Neural cell (in vitro differentiated cells): ENCODE measurements around the gene PLD5. TPM values are rescaled to one million over a fixed set of nuclear protein-coding genes. Genes with fewer than 3 reads are reported as not detected.

Experiments used
- H2AFZ ChIP-seq: fragments of 200-600, 300-800 bp; sonication (generic), shearing (Covaris generic); 2 replicates; pipeline ENCODE4 v1.6.0; 2014; ENCODE audit warnings: low read depth, mild to moderate bottlenecking, antibody characterized with exemption, low read length, moderate library complexity
- H3F3A ChIP-seq: fragments of 200-600 bp; shearing (Covaris generic); 2 replicates; pipeline ENCODE4 v1.6.1; 2016; ENCODE audit warnings: mild to moderate bottlenecking, moderate library complexity, mixed read lengths, antibody characterized with exemption, low read length; ENCODE audit not compliant: insufficient read depth, poor library complexity, severe bottlenecking
- H3K27ac ChIP-seq: fragments of 200-600, 300-800 bp; sonication (generic), shearing (Covaris generic); 2 replicates; pipeline ENCODE4 v1.5.1; 2014; ENCODE audit warnings: mild to moderate bottlenecking, low read length, moderate library complexity
- H3K27me3 ChIP-seq: fragments of 300-800, 200-600 bp; sonication (generic), shearing (Covaris generic); 2 replicates; pipeline ENCODE4 v1.6.0; 2014; ENCODE audit warnings: mild to moderate bottlenecking, low read depth, low read length, moderate library complexity; ENCODE audit not compliant: insufficient read depth
- H3K36me3 ChIP-seq: fragments of 300-800, 200-600 bp; sonication (generic), shearing (Covaris generic); 2 replicates; pipeline ENCODE4 v1.5.1; 2014; ENCODE audit warnings: mild to moderate bottlenecking, antibody characterized with exemption, low read length, moderate library complexity; ENCODE audit not compliant: insufficient read depth
- H3K4me2 ChIP-seq: fragments of 300-800, 200-600 bp; sonication (generic), shearing (Covaris generic); 2 replicates; pipeline ENCODE4 v1.6.0; 2014; ENCODE audit warnings: mild to moderate bottlenecking, low read length
- H3K4me3 ChIP-seq: fragments of 300-800, 200-600 bp; sonication (generic), shearing (Covaris generic); 2 replicates; pipeline ENCODE4 v1.5.1; 2014; ENCODE audit warnings: mild to moderate bottlenecking, low read length, moderate library complexity
- H3K79me2 ChIP-seq: fragments of 200-600 bp; shearing (Covaris generic); replicated peaks from 2 replicates; pipeline ENCODE4 v1.6.0; 2014; ENCODE audit warnings: mild to moderate bottlenecking, low read length, moderate library complexity; ENCODE audit not compliant: insufficient read depth
- H3K9ac ChIP-seq: fragments of 300-800, 200-600 bp; sonication (generic), shearing (Covaris generic); 2 replicates; pipeline ENCODE4 v1.6.1; 2016; ENCODE audit warnings: mild to moderate bottlenecking, low read length, mixed read lengths
- H3K9me2 ChIP-seq: fragments of 200-600 bp; shearing (Covaris generic); 2 replicates; pipeline ENCODE4 v1.6.1; 2016; ENCODE audit warnings: mild to moderate bottlenecking, low read length, mixed read lengths; ENCODE audit not compliant: insufficient read depth
- H3K9me3 ChIP-seq: fragments of 200-600, 300-800 bp; sonication (generic), shearing (Covaris generic); 2 replicates; pipeline ENCODE4 v1.6.1; 2016; ENCODE audit warnings: mild to moderate bottlenecking, mixed run types, low read length, moderate library complexity, mixed read lengths
- H4K20me1 ChIP-seq: fragments of 200-600 bp; shearing (Covaris generic); 2 replicates; pipeline ENCODE4 v1.6.1; 2016; ENCODE audit warnings: mild to moderate bottlenecking, mixed run types; ENCODE audit not compliant: insufficient read depth
- CTCF ChIP-seq: fragments of 450-650 bp; IDR thresholded peaks from 2 replicates; pipeline ENCODE4 v1.5.1; 2014; ENCODE audit warnings: antibody characterized with exemption, mild to moderate bottlenecking, moderate library complexity; ENCODE audit not compliant: poor library complexity, severe bottlenecking
- EP300 ChIP-seq: fragments of 450-650 bp; conservative IDR thresholded peaks from 2 replicates; pipeline ENCODE4 v1.6.1; 2014; ENCODE audit warnings: antibody characterized with exemption, mild to moderate bottlenecking, moderate library complexity; ENCODE audit not compliant: poor library complexity, severe bottlenecking
- EZH2 ChIP-seq: fragments of 200-600, 300-800 bp; shearing (Covaris generic), sonication (generic); IDR thresholded peaks from 2 replicates; pipeline ENCODE4 v1.6.1; 2014; ENCODE audit warnings: antibody characterized with exemption, low read length, borderline replicate concordance, mild to moderate bottlenecking; ENCODE audit not compliant: insufficient read depth, poor library complexity, severe bottlenecking
- MXI1 ChIP-seq: fragments of 450-650 bp; conservative IDR thresholded peaks from 2 replicates; pipeline ENCODE4 v1.6.1; 2014; ENCODE audit warnings: antibody characterized with exemption, mild to moderate bottlenecking; ENCODE audit not compliant: poor library complexity, severe bottlenecking
- POLR2AphosphoS5 ChIP-seq: IDR thresholded peaks from 2 replicates; pipeline ENCODE4 v1.6.1; 2012
- RAD21 ChIP-seq: fragments of 450-650 bp; conservative IDR thresholded peaks from 2 replicates; pipeline ENCODE4 v1.6.1; 2014; ENCODE audit warnings: antibody characterized with exemption, mild to moderate bottlenecking, moderate library complexity
- REST ChIP-seq: IDR thresholded peaks from 2 replicates; pipeline ENCODE4 v1.6.1; 2012; ENCODE audit warnings: borderline replicate concordance
- SMC3 ChIP-seq: fragments of 450-650 bp; conservative IDR thresholded peaks from 2 replicates; pipeline ENCODE4 v1.6.1; 2014; ENCODE audit warnings: antibody characterized with exemption, mild to moderate bottlenecking, moderate library complexity; ENCODE audit not compliant: poor library complexity
- TAF1 ChIP-seq: IDR thresholded peaks from 2 replicates; pipeline ENCODE4 v1.6.1; 2012; ENCODE audit warnings: low read depth
- polyA plus RNA-seq: library from polyadenylated mRNA; depleted of rRNA; stranded (reverse); fragments of >200 nt; gene quantifications from 2 replicates; pipeline ENCODE4 v1.2.3, GENCODE V29; 2014

Gene PLD5
- polyA plus RNA-seq, 1 donor from 2014 or later = 0.64 TPM

- Histone ChIP-seq H3K9ac (no peak overlapping the region), H4K20me1 (no peaks in the 10 kb centered on the region), H3K79me2 (no peaks in the 10 kb centered on the region), H3K4me2 (no peak overlapping the region), H3K36me3 (no peaks in the 10 kb centered on the region), H3K27ac (no peak overlapping the region), H3K9me2 (no peaks in the 10 kb centered on the region), H3K27me3 (no peaks in the 10 kb centered on the region), H3K9me3 (peaks cover 5% of the 10 kb centered on the region), H3F3A (peaks cover 6% of the 10 kb centered on the region), H2AFZ (no peak overlapping the region), H3K4me3 (no peak overlapping the region)
- TF ChIP-seq SMC3 (no peak), EZH2 (no peak), CTCF (no peak), RAD21 (no peak), EP300 (no peak), POLR2AphosphoS5 (no peak), MXI1 (no peak), TAF1 (no peak), REST (no peak)
Observed at GRCh38 chr1:242219905-242220304, 304.6 kb downstream of the PLD5 start.

- Histone ChIP-seq H4K20me1 (no peaks in the 10 kb centered on the region), H3K9ac (no peak overlapping the region), H3K9me2 (no peaks in the 10 kb centered on the region), H3K9me3 (peaks cover 5% of the 10 kb centered on the region), H3F3A (peaks cover 5% of the 10 kb centered on the region), H3K4me3 (no peak overlapping the region), H3K27me3 (no peaks in the 10 kb centered on the region), H3K27ac (no peak overlapping the region), H3K4me2 (no peak overlapping the region), H3K79me2 (no peaks in the 10 kb centered on the region), H3K36me3 (no peaks in the 10 kb centered on the region), H2AFZ (no peak overlapping the region)
- TF ChIP-seq POLR2AphosphoS5 (no peak), REST (no peak), RAD21 (no peak), EP300 (no peak), SMC3 (no peak), TAF1 (no peak), CTCF (no peak), MXI1 (no peak), EZH2 (no peak)
Observed at GRCh38 chr1:242219298-242219901, 305.1 kb downstream of the PLD5 start.
